DOHH2 (cell line): ENCODE data around the gene CRTAP.
"Not testable (repeated sequence)": the region's sequence is repeated elsewhere in the genome, so short reads cannot be mapped to it uniquely, and the experiment has no call there.

Source experiments
- EZH2phosphoT487 ChIP-seq: fragments of 200-600 bp; sonication (generic); IDR thresholded peaks from 2 replicates; pipeline ENCODE4 v1.6.1; 2017; ENCODE audit warnings: borderline replicate concordance, mild to moderate bottlenecking, antibody characterized with exemption, low read length, moderate library complexity, mixed read lengths
- TF ChIP-seq, protein P1 (sequence below): fragments of 200-600 bp; sonication (generic); IDR thresholded peaks from one replicate; pipeline ENCODE4 v1.5.1; 2014; ENCODE audit warnings: antibody characterized with exemption, mild to moderate bottlenecking, low read depth, low read length; ENCODE audit not compliant: poor library complexity, severe bottlenecking

DNA sequence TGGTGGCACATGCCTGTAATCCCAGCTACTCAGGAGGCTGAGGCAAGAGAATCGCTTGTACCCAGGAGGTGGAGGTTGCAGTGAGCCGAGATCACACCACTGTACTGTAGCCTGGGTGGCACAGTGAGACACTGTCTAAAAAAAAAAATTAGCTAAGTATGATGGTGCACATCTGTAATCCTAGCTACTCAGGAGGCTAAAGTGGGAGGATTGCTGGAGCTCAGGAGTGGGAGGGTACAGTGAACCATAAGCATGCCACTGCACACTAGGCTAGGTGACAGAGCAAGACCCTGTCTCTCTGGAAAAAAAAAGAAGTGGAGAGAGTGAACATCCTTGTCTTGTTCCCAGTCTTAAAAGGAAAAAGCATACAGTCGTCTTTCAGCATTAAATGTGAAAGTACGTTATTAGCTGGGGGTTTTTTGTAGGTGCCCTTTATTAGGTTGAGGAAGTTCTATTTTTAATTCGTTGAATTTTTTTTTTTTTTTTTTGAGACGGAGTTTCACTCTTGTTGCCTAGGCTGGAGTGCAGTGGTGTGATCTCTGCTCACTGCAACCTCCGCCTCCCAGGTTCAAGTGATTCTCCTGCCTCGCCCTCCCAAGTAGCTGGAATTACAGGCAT lies 25.3 kb downstream of the CRTAP start:
- TF ChIP-seq, protein P1, sequence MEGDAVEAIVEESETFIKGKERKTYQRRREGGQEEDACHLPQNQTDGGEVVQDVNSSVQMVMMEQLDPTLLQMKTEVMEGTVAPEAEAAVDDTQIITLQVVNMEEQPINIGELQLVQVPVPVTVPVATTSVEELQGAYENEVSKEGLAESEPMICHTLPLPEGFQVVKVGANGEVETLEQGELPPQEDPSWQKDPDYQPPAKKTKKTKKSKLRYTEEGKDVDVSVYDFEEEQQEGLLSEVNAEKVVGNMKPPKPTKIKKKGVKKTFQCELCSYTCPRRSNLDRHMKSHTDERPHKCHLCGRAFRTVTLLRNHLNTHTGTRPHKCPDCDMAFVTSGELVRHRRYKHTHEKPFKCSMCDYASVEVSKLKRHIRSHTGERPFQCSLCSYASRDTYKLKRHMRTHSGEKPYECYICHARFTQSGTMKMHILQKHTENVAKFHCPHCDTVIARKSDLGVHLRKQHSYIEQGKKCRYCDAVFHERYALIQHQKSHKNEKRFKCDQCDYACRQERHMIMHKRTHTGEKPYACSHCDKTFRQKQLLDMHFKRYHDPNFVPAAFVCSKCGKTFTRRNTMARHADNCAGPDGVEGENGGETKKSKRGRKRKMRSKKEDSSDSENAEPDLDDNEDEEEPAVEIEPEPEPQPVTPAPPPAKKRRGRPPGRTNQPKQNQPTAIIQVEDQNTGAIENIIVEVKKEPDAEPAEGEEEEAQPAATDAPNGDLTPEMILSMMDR: not testable (repeated sequence)
- not testable (repeated sequence) for TF ChIP-seq EZH2phosphoT487
